ENCODE data around the gene SMYD3.

The SMYD3 gene

DNA sequence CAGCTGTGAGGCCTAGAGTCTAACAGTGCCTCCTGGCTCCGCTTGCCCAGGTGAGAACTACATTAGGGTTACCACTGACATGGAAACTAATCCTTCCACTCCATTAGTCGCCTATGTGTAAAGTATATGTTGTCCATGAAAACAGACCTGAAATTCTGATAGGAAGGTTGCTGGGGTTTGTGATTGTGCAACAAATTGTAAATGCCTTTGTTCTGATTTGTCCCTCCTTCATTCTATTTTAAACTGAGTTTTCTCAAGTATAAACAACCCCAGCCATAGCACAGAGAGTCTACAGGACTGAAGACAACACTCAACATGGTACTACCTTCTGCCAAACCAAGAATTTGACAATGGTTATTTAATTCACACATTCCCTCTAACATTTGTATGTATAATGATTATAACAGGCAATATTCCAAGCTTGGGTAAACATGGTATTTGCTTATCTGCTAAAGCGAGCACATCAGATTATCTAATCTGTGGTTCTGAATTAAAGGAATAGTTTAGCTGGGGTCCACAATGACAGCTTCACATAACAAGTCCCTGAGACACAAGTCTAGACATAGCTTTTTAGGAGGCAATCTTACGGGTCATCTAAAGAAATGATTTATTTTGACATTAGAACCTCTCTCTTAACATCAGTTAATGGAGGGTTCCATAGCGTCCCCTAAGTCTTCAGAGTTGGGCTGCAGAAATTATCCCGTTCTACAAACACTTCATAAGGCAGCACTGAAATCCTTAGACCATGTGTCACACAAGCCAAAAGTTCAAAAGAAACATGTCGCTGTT, 633.0 kb downstream of the SMYD3 start:
- DNase-seq (ENCODE audit: extremely low spot score) = no peak
- POLR2A ChIA-PET = no interaction called here
- TF ChIP-seq FOXM1 (IDR thresholded peaks at IDR 0.05; ENCODE audit: borderline replicate concordance) (no peak), NFRKB (IDR thresholded peaks at IDR 0.05) (no peak), LEF1 (IDR thresholded peaks at IDR 0.05; ENCODE audit: borderline replicate concordance) (no peak), PKNOX1 (IDR thresholded peaks at IDR 0.05) (no peak)
- CTCF ChIA-PET = interaction anchor here (0.7 kb wide), 1 partner anchor 655 kb away, joined by 3 read pairs; no protein-coding TSS in a partner anchor

DNA sequence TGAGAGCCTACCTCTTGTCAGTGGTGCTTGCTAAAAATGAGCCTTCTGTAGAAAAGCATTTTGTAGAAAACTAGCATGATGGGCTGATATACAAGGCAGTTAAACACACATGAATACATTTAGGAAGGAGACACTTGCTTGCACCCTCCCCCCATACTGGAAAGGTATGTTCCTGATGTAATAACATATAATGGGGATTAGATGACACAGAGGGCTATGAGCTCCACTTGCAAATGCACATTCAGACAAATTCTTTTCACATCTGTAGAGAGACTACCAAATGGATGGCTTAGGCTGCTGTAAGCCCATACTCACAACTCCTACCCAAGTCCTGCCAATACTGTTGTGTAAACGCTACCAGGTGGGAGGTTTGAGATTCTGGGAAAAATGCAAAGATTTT, 634.0 kb downstream of the SMYD3 start:
- no peak for DNase-seq (ENCODE audit: extremely low spot score)
- CTCF ChIA-PET = no interaction called here
- TF ChIP-seq L3MBTL2 (conservative IDR thresholded peaks at IDR 0.05) (no peak), LEF1 (IDR thresholded peaks at IDR 0.05; ENCODE audit: borderline replicate concordance) (no peak), ZNF384 (IDR thresholded peaks at IDR 0.05) (no peak), BHLHE40 (IDR thresholded peaks at IDR 0.05; ENCODE audit: borderline replicate concordance) (no peak), NFRKB (IDR thresholded peaks at IDR 0.05) (no peak), FOXK2 (IDR thresholded peaks at IDR 0.05) (no peak), FOXM1 (IDR thresholded peaks at IDR 0.05; ENCODE audit: borderline replicate concordance) (no peak), CTBP1 (IDR thresholded peaks at IDR 0.05; ENCODE audit: borderline replicate concordance) (no peak), SUZ12 (IDR thresholded peaks at IDR 0.05) (no peak)
- POLR2A ChIA-PET = no interaction called here

GRCh38 chr1:245872475-245872874, 634.6 kb downstream of the SMYD3 start:
- CTCF ChIA-PET = no interaction called here
- TF ChIP-seq HDGF (IDR thresholded peaks at IDR 0.05; ENCODE audit: borderline replicate concordance) = no peak
- TF ChIP-seq NFRKB (IDR thresholded peaks at IDR 0.05) = no peak
- TF ChIP-seq ZNF384 (IDR thresholded peaks at IDR 0.05) = no peak
- no peak for TF ChIP-seq CTBP1 (IDR thresholded peaks at IDR 0.05; ENCODE audit: borderline replicate concordance)
- no peak for TF ChIP-seq L3MBTL2 (conservative IDR thresholded peaks at IDR 0.05)
- TF ChIP-seq LEF1 (IDR thresholded peaks at IDR 0.05; ENCODE audit: borderline replicate concordance) = no peak
- no peak for TF ChIP-seq ARNT (IDR thresholded peaks at IDR 0.05)
- no peak for TF ChIP-seq ELF4 (IDR thresholded peaks at IDR 0.05)
- no peak for TF ChIP-seq SP1 (IDR thresholded peaks at IDR 0.05)
- TF ChIP-seq BHLHE40 (IDR thresholded peaks at IDR 0.05; ENCODE audit: borderline replicate concordance) = no peak
- no peak for TF ChIP-seq FOXK2 (IDR thresholded peaks at IDR 0.05)
- TF ChIP-seq FOXM1 (IDR thresholded peaks at IDR 0.05; ENCODE audit: borderline replicate concordance) = no peak
- no peak for TF ChIP-seq PKNOX1 (IDR thresholded peaks at IDR 0.05)
- no peak for TF ChIP-seq FOXA1 (IDR thresholded peaks at IDR 0.05)
- no peak for TF ChIP-seq TARDBP (IDR thresholded peaks at IDR 0.05)
- no peak for TF ChIP-seq SUZ12 (IDR thresholded peaks at IDR 0.05)
- POLR2A ChIA-PET = no interaction called here
- no peak for DNase-seq (ENCODE audit: extremely low spot score)

- CTCF ChIA-PET = no interaction called here
- no peak for DNase-seq (ENCODE audit: extremely low spot score)
- no peak for TF ChIP-seq ARNT (IDR thresholded peaks at IDR 0.05)
- no peak for TF ChIP-seq SP1 (IDR thresholded peaks at IDR 0.05)
- TF ChIP-seq FOXK2 (IDR thresholded peaks at IDR 0.05) = no peak
- no peak for TF ChIP-seq CTBP1 (IDR thresholded peaks at IDR 0.05; ENCODE audit: borderline replicate concordance)
- TF ChIP-seq TARDBP (IDR thresholded peaks at IDR 0.05) = no peak
- TF ChIP-seq PKNOX1 (IDR thresholded peaks at IDR 0.05) = no peak
- no peak for TF ChIP-seq NFRKB (IDR thresholded peaks at IDR 0.05)
- TF ChIP-seq LEF1 (IDR thresholded peaks at IDR 0.05; ENCODE audit: borderline replicate concordance) = no peak
- TF ChIP-seq FOXA1 (IDR thresholded peaks at IDR 0.05) = no peak
- TF ChIP-seq ELF4 (IDR thresholded peaks at IDR 0.05) = no peak
- no peak for TF ChIP-seq L3MBTL2 (conservative IDR thresholded peaks at IDR 0.05)
- no peak for TF ChIP-seq BHLHE40 (IDR thresholded peaks at IDR 0.05; ENCODE audit: borderline replicate concordance)
- no peak for TF ChIP-seq HDGF (IDR thresholded peaks at IDR 0.05; ENCODE audit: borderline replicate concordance)
- POLR2A ChIA-PET = no interaction called here
Observed at GRCh38 chr1:245871915-245872314, 635.2 kb downstream of the SMYD3 start.

DNA sequence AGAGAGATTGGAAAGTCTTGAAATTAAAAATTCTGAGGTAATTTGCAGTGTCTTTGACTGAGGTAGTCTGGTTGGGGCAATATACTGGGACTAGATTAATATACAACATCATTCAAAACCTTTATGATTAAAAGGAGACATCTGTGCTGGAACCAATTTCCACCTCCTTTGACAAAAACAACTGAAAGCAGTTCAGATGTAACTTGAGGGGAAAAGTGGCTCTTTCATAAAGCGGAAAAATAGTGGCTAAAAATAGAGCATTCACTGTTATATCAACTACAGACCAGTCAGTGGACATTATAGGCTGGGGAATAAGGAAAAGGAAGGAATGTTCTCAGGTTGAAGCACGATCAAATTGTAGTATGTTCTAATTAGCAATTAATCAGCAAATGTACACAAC, 635.9 kb downstream of the SMYD3 start:
- no peak for DNase-seq (ENCODE audit: extremely low spot score)
- ChIA-PET CTCF (no interaction called here), POLR2A (no interaction called here)
- TF ChIP-seq TARDBP (IDR thresholded peaks at IDR 0.05) = no peak

DNA sequence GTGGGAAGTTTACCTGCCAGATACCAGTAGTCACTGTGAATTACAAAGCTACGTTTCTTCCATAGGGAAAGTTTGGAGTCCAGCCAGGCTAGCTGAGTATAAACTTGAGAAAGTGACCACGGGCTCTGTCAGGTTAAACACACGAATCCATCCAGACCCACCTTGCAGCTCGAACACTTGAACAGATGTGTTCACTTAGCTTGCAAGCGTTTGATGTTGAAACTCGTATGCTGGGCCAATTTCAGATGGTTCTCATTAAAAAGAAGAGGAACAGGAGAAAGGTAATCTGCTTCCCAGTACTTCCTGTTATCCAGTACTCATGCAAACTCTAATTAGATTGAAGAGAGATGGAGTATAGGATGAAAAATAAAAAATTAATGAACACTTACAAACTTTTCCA, 636.4 kb downstream of the SMYD3 start:
- ChIA-PET POLR2A (no interaction called here), CTCF (no interaction called here)
- TF ChIP-seq ZNF384 (IDR thresholded peaks at IDR 0.05) (no peak), L3MBTL2 (conservative IDR thresholded peaks at IDR 0.05) (no peak), ELF4 (IDR thresholded peaks at IDR 0.05) (no peak), SP1 (IDR thresholded peaks at IDR 0.05) (no peak), HDGF (IDR thresholded peaks at IDR 0.05; ENCODE audit: borderline replicate concordance) (no peak), CTBP1 (IDR thresholded peaks at IDR 0.05; ENCODE audit: borderline replicate concordance) (no peak), FOXA1 (IDR thresholded peaks at IDR 0.05) (no peak), ARNT (IDR thresholded peaks at IDR 0.05) (no peak), PKNOX1 (IDR thresholded peaks at IDR 0.05) (no peak), FOXK2 (IDR thresholded peaks at IDR 0.05) (no peak), TARDBP (IDR thresholded peaks at IDR 0.05) (no peak), SUZ12 (IDR thresholded peaks at IDR 0.05) (no peak)
- no peak for DNase-seq (ENCODE audit: extremely low spot score)

Data from HEK293T (cell line).